UCSD-AML1 (cell line): ENCODE measurements around the gene STAT5A.
"Not testable (repeated sequence)": the region's sequence is repeated elsewhere in the genome, so short reads cannot be mapped to it uniquely, and the experiment has no call there.

Source experiments
- DNase-seq: peaks from one replicate; lab custom pipeline; 2025; ENCODE audit not compliant: unreplicated experiment; lab: John Stamatoyannopoulos, UW

Gene STAT5A

DNA sequence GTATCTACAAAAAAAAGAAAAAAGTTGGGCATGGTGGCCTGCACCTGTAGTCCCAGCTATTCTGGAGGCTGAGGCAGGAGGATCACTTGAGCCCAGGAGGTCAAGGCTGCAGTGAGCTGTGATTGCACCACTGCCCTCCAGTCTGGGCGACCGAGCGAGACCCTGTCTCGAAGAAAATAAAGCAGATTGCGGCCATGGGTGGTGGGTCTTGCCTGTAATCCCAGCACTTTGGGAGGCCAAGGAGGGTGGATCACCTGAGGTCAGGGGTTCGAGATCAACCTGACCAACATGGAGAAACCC is 16.7 kb downstream of the STAT5A start:
- DNase-seq, result not testable (repeated sequence)

DNA sequence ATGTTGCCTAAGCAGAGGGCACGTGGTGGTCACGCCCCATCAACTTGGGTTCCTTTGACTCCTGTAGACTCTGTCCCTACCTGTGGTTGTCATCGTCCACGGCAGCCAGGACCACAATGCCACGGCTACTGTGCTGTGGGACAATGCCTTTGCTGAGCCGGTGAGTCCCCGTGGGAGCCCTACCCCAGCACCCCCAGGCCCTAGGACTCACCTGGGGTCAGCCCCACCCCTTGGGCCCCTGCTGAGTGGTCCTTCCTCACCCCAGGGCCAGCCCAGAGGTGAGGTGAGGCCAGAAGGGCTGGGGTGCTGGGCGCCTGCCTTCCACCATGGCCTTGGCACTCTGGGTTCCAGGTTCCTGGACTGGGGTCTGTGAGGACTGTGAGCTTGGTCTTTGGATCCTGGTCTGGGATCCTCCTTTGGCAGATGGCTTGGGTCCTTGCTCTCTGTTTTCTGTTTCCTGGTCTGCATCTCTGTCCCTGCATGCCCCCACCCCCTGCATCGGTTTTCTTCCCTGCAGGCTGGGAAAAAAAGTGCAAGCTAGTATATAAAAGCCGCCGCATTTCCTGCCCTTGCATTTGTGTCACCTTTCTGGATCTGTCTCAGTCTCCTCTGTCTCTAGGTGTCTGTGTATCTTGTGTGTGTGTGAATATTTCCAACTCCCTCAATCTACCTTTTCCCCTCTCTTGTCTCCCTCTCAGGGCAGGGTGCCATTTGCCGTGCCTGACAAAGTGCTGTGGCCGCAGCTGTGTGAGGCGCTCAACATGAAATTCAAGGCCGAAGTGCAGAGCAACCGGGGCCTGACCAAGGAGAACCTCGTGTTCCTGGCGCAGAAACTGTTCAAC is 17.5 kb downstream of the STAT5A start:
- no peak for DNase-seq

DNA sequence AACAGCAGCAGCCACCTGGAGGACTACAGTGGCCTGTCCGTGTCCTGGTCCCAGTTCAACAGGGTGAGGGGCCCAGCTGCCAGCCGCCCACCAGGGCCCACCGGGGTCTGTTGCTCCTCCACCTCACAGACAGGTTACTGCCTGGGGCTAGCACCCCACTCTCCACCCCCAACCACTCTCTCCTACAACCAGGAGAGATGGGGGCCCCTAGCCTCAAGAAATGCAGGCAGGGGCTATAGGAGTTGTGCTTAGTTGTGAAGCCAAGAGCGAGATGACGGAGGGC is 18.0 kb downstream of the STAT5A start:
- DNase-seq, result no peak

DNA sequence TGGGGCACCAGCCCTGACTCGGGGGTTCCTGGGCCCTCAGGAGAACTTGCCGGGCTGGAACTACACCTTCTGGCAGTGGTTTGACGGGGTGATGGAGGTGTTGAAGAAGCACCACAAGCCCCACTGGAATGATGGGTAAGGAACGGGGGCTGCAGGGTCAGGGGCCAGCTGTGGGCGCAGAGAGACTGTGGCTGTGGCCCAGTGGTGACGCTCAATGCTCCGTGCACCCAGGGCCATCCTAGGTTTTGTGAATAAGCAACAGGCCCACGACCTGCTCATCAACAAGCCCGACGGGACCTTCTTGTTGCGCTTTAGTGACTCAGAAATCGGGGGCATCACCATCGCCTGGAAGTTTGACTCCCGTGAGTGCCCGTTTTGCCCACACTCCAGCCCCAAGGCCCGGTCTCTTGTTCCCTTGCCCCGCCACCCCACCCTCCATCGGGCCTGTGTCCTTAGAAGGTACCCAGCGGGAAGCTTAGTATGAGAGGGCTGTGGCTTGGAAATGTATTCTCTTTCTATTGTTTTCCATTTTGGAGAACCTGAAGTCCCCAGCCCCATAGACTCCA is 19.1 kb downstream of the STAT5A start:
- DNase-seq, result no peak

DNA sequence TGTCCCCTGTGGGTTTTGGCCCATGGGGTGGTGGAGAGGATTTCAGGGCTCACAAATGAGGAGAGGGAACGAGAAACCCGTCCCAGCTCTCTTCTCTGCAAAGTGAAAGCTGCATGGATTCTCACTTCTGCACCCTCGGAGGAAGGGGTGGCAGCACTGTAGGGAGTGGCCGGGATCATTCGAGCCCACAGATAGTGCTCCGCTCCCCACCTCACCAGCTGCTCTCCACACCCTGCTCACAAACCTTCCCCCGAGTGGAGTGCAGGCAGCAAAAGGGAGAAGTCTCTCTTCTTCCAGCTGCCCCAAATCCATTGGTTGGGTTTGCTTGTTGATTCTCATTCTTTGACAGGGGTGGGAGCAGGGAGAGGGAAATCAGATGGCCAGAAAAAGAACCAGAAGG is 20.1 kb downstream of the STAT5A start:
- DNase-seq, result no peak

DNA sequence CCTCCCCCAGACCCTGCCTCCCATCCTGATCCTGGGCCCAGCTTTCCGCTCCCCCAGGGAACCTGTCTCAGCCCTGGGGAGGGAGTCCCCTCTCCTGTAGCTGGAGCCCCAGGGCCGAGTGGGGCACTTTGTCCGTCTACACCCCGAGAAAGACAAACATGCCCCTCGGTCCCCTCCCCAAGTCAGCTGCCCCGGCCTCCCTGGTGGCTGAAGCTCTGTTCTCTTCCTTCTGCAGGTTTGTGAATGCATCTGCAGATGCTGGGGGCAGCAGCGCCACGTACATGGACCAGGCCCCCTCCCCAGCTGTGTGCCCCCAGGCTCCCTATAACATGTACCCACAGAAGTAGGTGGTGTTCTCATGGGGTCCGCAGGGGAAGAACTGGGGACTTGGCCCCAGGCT is 20.8 kb downstream of the STAT5A start:
- no peak for DNase-seq

DNA sequence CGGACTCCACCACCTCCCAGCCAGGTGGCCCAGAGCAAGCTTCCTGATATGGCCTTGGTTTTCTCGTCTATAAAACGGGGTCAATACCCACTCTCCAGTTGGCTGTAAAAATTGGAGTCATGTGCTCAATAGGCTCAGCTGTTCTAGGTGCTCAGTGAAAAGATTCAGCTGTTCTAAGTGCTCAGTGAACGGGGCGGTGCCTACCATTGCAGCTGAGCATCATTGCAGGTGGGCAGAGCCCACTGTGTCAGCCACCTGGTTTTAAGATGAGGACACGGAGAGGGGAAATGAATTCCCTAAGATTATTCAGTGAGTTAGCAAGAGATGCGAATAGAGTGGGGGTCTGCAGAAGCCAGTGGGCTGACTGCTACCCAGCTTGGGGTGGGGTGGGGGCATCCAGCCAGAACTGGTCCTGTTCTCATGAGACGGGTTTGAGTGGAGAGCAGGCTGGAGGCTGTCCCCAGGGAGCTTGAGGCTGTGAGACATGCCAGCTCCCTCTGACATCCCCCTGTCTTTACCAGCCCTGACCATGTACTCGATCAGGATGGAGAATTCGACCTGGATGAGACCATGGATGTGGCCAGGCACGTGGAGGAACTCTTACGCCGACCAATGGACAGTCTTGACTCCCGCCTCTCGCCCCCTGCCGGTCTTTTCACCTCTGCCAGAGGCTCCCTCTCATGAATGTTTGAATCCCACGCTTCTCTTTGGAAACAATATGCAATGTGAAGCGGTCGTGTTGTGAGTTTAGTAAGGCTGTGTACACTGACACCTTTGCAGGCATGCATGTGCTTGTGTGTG is 21.9 kb downstream of the STAT5A start:
- DNase-seq, result no peak

DNA sequence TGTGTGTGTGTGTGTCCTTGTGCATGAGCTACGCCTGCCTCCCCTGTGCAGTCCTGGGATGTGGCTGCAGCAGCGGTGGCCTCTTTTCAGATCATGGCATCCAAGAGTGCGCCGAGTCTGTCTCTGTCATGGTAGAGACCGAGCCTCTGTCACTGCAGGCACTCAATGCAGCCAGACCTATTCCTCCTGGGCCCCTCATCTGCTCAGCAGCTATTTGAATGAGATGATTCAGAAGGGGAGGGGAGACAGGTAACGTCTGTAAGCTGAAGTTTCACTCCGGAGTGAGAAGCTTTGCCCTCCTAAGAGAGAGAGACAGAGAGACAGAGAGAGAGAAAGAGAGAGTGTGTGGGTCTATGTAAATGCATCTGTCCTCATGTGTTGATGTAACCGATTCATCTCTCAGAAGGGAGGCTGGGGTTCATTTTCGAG is 22.5 kb downstream of the STAT5A start:
- no peak for DNase-seq

DNA sequence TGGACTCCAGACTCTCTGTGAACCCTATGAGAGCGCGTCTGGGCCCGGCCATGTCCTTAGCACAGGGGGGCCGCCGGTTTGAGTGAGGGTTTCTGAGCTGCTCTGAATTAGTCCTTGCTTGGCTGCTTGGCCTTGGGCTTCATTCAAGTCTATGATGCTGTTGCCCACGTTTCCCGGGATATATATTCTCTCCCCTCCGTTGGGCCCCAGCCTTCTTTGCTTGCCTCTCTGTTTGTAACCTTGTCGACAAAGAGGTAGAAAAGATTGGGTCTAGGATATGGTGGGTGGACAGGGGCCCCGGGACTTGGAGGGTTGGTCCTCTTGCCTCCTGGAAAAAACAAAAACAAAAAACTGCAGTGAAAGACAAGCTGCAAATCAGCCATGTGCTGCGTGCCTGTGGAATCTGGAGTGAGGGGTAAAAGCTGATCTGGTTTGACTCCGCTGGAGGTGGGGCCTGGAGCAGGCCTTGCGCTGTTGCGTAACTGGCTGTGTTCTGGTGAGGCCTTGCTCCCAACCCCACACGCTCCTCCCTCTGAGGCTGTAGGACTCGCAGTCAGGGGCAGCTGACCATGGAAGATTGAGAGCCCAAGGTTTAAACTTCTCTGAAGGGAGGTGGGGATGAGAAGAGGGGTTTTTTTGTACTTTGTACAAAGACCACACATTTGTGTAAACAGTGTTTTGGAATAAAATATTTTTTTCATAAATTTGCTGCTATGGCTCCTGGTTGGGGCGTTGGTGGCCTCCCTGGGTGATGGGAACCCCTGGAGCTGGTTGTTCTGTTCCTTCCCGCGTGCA is 23.1 kb downstream of the STAT5A start:
- peak; percentile 36 for DNase-seq

DNA sequence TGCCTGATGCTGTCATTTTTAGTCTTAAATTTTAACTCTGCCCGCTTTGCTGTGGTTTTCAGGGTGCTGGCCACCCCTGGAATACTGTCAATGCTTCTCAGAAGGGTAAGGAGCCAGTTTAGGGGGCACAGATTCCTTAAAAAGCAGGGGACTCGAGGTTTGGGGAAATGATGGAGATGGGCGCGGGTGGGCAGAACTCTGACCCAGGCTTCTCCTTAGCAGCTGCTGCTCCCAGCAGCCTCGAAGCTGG is 23.7 kb downstream of the STAT5A start:
- no peak for DNase-seq

DNA sequence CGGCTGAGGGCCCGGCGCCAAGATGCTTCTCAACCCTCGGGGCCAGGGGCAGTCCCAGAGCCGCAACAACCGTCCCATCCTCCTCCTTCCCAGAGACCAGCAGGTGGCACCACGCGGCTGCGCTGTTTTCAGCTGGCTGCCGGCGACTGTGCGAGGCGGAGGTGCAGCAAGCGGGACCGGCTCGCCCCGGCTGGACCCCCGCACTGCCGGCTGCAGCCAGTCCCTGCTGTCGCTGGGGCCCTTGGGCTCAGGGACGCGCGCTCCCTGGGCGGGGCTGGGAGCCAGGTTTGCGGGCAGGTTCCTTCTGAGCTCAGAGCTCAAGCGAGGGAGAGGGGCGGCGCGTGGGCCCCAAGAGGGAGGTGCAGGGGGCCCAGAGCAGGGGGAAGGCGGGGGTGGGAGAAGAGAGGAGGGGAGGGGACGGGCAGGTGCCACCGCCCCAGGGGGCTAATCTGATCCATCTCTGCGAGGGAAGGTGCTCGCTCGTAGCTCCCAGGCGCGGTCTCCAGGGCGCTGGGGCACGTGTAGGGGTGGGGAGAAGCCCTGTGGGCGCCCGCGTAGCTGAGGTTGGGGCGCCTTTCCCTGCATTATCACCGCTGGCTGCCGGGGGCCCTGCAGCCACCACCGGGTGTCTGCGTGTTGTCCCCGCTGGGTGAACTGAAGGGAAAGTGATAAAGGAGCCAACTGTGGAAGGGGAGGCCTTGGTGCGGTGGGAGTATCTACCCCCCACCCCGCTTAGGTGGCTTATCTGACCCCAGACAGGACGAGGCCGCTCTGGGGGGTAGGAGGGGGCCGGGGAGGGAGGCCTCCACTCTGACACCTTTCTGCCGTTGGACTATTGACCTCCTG is 24.2 kb downstream of the STAT5A start:
- peak; percentile 43 for DNase-seq

DNA sequence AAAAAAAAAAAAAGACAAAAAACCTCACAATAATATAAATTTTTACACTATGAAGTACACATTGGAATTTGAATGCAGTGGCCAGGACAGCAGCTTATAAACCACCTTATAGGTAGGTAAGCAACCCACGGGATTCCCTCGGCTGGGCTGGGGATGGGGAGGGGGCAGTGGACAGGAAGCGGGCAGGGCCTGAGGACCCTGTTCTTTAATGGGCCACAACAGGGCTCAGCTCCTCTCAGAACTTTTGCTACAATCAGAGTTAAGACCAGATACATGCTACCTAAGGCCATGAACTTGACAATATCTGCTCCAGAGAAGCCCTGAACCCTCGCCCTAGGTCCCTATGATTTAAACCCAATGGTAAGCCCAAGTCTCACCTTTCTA is 25.1 kb downstream of the STAT5A start:
- DNase-seq, result no peak

DNA sequence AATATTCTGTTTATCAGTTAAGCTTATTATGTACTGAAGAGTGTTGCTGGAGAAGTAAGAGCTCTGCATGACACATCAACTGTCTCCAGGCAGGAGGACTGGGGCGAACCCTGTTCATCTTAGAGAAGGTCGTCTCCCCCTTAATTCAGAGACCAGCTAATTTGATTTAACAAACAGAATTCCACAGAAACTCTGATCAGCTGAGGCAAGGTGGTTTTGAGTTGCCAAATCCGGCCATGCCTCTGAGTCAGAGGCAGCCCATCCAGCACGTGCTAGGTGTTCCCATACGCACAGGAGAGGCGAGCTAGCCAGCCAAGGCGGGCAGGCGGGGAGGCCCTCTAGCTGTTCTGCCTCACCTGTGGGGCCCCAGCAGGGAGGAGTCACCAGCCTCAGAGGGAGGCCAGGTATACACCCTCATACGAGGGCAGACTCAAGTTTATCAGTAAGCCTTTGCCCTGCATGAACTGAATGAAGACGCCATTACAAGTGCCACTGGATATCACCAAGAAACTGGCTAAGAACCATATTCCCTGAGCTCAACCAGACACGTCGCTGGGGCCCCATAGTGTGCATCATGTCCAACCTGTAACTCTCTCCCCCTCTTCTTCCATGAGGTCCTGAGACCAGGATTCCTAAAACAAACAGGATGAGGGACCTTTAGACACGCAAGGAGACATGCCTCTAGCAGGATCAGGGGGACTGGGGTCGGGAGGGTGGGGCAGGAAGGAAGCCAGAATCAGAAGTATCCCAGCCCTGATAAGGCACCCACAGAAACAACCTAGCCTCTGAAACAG is 25.7 kb downstream of the STAT5A start:
- DNase-seq, result no peak

DNA sequence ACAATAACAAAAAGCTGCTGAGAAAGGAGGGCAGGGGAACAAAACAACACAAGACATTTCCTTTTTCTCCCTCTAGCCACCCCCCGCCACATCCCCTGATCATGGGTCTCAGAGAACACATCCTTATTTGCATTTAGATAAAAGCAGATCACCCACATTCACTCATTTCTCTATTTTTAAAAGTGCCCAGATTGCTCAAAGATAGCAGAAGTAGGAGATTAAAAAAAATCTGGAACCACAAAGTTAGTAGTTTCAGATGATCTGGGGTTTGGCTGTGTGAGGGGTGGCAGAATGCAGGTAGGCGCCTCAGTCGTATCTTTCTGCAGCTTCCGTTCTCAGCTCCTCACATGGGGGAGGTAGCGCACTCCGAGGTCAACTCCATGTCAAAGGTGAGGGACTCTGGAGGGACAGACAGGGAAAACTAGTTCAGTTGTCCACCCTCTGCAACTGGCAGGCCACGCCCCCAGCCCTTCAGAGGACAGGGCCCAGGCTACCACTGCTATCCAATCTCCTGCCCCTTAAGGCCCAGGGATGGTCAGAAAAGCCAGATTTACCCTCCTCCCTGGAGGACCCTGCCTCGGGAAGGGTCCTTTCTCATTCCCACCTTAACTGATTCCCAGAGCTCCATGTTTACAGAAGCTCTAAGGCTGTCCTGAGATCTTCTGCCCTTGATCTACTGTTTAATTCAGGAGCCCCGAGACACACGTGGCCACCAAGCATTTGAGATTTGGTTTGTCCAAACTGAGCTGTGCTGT is 27.3 kb downstream of the STAT5A start:
- DNase-seq, result no peak

DNA sequence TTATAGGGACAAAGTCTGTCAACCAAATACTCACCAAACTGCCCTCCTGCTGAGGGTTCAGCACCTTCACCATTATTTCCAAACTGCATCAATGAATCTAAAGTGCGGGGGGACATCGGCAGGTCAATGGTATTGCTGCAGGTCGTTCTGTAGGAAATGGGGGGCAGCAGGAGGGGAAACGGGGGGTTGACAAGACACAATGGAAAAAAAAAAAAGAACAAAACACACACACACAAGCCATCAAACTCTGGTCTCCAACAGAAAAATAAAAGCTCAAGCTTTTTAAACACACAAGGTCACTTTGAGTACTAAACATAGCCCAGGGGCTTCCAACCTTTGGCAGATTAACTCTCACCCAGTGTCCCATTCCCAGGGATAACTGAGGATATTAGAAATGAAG is 28.5 kb downstream of the STAT5A start:
- no peak for DNase-seq

DNA sequence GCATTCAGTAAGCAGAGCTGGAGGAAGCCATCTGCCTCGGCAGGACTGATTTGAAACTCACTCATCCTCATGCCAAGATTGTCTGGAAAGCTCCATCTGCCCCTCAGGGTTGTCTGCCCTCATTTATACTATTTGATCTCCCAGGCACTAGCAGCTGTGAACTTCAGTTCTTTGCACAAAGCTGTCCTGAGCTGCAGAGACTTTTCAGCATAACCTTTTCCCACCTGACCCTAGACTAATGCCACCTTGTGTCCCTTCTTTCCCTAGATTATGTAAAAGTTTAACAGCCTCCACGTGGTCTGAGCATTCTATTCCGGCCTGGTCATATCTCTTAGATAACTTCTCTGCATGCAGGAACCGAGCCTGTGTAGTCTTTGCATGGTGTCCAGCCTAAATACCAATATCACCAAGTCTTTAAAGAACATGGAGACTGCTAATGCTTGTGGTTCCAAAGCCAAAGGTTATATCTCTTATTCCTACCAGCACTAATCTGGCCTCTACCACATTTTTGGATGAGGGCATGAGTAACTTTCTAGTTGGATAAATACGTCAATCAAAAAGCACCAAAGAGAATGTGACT is 29.1 kb downstream of the STAT5A start:
- DNase-seq, result no peak

DNA sequence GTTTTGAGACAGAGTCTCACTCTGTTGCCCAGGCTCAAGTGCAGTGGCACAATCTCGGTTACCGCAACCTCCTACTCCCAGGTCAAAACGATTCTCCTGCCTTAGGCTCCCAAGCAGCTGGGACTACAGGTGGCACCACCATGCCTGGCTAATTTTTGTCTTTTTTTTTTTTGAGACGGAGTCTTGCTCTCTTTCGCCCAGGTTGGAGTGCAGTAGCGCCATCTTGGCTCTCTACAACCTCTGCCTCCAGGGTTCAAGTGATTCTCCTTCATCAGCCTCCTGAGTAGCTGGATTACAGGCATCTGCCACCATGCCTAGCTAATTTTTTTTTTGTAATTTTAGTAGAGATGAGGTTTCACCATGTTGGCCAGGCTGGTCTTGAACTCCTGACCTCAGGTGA is 29.7 kb downstream of the STAT5A start:
- not testable (repeated sequence) for DNase-seq

DNA sequence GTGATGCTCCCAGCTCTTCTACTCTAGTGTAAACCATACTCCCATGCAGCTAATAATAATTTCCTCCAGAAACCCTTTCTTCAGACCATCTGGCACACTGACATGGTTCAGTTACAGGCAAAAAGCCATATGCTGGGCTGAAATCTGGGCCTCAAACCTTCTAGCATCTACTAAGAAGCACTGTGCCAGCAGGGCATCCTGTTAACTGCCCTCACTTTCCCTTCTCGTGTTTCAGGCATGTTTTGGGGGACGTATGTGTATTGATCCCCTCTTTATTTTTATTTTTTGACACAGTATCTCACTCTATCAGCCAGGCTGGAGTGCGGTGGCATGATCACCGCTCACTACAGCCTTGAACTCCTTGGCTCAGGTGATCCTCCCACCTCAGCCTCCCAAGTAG is 33.3 kb downstream of the STAT5A start:
- no peak for DNase-seq
